ENCODE measurements around the gene CMSS1. TPM values are rescaled to one million over a fixed set of nuclear protein-coding genes. Genes with fewer than 3 reads are reported as not detected.

Gene CMSS1
- total RNA-seq, 1 donor from 2014 or later, result 7.5 TPM

DNA sequence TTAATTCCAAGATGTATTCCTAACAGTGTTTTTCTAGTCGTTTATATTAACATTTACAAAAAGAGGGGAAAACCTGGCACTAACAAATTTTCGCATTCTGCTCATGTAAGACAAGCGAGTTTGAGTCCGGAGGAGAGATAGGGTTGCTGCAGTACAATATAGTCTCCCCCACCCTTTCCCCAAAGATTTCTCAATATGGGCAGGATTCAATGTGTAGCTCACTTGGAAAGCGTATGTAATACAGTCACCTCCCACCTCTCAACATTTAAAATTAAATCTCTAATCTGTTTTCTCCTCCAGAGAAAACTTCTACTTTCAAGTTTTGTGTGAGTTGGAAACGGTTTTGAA lies 57.9 kb downstream of the CMSS1 start:
- DNase-seq, result peak; percentile 69

DNA sequence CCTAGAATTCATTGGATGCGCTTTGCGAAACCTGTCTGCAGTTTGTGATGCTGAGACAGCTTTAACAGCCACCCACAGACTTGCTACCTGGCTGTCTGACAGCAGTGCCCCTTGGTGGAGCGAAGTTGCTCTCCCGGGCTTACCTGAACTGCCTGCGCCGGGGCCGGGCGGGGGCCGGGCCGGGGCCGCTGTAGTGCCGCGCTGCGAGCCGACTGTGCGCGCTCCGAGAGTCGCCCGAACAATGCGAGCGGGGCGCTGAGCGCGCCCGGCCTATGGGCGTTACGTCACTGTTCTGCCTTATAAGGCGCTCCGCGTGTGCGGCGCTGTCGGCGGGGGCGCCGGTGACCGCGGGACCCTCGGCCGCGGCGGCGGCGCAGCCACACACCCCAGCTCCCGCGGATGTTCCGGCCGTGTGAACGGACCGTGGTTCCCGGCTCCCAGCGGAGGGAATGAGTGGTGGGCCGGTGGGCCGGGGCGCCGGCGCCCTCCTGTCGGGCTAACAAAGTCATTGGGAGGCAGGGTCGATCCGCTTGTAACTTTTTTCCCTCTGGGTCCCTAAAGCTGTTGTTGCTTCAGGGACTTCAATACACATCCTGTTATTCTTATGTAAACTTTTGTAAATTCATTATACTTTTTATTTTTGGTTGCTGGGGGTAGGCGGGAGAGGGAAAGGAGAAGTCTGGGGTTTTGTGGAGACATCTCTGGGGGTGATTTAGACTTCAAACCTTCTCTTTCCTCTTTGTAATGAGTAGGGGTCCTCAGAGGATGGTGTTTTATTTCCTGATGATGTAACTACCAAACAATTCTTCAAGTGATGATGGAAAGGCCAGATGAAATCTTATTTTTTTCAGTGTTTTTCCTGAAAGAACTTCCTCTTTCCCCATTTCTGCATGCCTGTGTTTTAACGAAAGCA lies 58.5 kb downstream of the CMSS1 start:
- peak; percentile 90 for DNase-seq

- DNase-seq, result peak; percentile 22
These were observed 59.4 kb downstream of the CMSS1 start for GRCh38 chr3:99877031-99877579.

DNA sequence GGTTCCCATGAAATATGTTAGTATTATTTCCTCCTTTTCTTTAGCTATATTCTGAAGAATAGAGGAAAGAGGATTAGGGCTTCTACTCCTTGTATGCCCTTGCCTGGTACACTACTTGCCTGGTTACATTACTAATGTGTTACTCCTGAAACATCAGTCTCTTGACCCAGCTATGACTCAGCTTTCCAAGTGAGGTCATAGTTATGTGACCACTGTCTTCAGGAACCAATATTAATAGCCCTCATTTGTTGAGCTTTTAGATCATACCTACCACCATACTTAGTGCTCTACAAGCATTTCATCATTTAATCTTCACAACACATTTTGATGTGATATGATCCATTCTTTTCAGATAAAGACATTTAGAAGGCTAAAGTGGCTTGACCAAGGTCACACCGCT lies 60.3 kb downstream of the CMSS1 start:
- DNase-seq, result peak; percentile 79

- DNase-seq, result no peak
These were observed 61.6 kb downstream of the CMSS1 start for GRCh38 chr3:99879275-99879674.

- DNase-seq, result peak; percentile 88
These were observed 63.5 kb downstream of the CMSS1 start for GRCh38 chr3:99881121-99881524.

DNA sequence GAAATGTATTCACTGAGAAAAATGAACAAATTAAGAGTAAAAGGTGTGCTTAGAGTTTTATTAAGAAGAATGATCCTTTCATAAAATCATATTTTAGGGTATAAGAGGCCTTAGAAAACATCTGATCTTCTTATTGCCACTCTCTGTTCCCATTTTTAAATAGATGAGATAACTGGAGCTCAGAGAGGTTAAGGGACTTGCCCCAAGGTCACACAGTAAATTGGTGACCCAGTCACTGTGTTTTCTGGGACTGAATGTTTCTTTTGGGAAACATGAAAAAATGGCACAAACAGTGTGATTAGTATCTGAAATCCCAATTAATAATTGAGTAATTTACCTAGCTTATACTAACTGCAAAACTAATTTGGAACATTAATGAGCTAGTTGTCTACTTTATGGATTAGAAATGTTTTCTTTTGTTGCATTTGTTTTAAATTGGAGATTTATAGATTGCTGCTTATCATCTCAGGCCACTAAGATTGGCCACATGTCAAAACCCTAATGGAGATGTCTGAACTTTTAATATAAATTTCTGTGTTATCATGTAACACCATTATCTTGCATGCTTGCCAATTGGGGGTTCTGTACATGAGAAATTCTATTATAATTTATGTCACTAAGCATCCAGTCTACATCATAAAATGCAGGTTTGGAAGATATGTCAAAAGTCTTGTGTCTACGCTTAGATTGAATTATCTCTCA lies 64.9 kb downstream of the CMSS1 start:
- DNase-seq, result no peak

DNA sequence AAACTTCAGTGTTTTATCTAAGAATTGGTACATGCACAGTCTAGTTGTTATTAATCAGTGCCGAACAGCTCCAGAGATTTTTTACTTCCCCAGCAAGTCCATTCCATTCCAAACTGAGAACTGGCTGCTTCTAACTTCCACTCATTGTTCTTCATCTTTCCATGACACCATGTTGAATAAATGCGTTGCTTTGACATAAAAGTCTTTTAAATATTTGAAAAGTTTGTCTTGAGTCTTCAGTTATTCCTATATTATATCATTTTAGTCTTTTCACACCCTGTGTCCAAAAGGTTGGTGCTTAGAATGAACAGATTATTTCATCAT lies 65.4 kb downstream of the CMSS1 start:
- peak; percentile 63 for DNase-seq

- no peak for DNase-seq
These were observed 66.0 kb downstream of the CMSS1 start for GRCh38 chr3:99883693-99884092.

DNA sequence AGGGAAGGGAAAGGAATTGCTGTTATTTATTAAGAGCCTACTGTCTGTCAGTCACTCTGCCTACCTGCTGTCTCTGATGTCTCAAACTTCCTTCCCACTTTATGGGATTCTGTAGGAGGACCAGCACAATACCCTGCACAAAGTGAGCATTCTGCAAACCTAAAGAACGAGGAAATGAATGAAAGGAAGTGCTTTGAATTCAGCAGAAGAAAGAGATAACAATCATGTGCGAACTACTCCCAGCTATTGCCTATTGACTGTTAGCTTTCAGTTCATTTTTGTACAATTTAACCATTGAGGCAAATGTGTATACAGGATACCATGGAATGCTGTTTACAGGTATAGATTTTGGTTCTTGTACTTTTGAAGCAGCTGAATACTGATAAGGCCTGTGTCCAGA lies 66.8 kb downstream of the CMSS1 start:
- DNase-seq, result peak; percentile 51

DNA sequence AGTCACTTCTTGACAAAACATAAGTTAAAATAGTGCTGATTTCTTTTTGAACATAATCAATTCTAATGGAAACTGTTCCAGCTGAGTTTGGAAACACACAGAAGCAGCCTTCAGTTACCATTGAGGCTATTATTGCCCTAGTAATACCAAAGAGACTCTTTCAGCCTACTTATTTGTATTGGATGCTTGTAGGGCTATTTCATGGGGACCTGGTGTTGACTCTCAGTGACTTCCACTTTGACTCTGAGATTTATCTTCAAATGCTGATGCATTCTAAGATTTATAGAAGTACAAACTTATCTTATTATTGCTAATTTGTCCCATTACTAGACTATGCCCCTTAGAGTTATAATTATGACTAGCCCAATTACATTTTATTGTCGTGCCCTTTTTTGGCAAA lies 67.4 kb downstream of the CMSS1 start:
- no peak for DNase-seq

GRCh38 chr3:99885851-99886250 lies 68.2 kb downstream of the CMSS1 start:
- DNase-seq, result no peak

DNA sequence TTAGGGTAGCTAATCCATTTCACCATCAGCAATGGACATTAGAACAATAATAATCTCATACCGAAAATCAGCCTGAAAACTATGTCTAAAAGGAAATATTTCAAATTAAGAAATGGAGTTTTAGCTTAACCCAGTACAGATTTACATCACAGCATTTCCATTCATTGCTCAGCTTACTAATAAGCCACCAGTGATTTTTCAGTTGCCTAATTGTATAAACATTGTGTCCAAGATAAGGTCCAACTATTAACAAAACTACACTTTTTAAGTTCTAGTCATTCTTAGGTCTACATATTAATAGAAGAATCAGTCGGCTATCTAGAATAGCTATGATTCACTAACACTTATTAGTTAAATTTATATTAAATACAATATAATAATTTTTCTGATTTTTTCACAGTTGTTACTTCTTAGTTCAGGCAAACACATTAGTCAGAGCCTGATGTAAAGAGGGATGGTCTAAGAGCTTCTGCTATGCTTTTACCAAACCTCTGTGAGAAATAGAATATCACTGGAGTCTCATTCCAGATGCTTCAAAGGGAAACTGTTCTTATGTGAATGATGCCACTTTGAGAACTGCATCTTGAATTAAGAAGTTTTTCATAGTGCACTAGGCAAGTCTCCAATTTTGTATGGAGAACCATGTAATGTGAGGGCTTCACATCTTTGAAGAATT lies 74.1 kb downstream of the CMSS1 start:
- no peak for DNase-seq

DNA sequence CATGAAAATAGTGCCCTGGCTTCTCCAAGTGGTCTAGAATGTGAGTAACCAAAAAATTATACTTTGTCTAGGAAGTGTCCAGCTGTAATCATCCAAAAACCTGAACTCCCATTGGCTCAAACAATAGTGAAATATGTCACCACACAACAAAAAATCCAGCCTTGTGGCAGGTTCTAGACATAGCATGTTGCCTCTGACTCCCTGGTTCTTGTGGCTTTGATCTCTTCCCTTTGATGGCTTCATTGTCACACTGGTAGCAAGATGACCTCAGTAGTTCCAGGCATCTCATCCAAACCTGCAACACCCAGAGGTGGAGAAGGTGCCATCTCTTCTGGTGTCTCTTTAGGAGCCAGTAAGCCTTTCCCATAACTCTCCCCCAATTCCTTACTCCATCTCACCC lies 74.7 kb downstream of the CMSS1 start:
- no peak for DNase-seq

GRCh38 chr3:99895131-99895696 lies 77.6 kb downstream of the CMSS1 start:
- DNase-seq, result no peak

DNA sequence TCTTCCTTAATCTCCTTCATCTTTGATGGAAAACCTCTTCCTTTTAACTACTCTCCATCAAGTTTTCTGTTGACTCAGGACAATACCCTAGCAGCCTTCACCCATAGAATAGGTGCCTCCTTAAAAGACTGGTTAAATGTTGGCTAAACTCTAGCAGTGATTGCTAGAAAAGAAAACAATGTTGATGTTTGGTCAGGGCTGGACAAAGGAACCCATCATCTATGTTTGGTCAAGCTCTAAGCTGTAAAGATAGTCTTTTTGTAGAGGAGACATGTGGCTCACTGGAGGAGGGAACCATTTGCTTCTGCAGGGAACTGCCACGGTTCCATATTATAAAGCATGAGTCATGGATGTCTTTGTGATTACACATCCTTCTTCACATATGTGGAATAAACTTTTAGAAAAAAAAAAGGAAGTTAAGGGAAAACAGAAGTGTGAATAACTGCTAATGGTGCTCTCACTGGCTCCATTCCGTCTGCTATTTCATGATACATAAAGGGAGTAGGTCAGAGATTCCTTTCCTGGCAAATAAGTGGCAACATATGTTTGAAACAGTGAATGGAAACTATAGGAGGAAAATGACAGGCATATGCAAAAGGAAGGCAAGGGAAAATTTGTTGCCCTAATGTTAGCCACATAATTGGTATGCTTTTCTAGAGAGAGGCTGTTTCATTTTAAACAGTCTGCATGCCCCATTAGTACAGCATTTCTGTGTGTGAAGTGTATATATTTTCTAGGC lies 78.2 kb downstream of the CMSS1 start:
- peak; percentile 74 for DNase-seq

DNA sequence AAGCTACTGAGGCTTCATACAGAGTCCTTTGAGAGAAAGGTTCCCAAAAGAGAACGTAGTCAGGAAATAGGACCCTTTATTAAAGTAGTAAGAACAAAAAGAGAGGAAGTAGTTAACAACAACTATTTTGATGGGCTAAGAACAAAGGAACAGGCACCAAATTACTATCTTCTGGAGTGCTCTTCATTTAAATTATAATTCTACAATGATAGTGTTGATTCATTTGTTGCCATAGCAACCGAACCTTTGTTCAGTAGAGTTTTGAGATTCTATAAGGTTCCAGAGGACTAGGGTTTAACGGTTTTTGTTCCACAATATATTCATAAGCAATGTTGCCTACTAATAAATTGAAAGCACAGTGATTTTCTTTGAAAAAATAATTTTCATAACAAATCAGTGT lies 78.8 kb downstream of the CMSS1 start:
- peak; percentile 42 for DNase-seq

GRCh38 chr3:99899603-99900002 lies 81.9 kb downstream of the CMSS1 start:
- no peak for DNase-seq

DNA sequence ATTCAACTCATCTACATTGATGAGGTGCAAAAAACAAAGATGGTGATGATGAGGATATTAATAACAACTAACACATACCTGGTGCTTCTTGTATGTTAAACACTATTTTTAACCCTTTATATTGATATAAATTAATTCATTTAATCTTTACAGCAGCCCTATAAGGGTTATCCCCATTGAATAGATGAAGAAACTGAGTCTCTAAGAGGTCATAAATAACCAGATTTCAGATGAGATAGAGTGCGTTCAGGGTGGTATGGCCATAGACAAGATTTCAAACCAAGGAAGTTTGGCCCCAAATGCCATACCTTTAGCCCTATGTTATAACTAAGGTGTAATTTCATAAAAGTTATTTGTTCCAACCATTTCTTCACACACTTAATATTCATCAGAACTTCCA lies 82.6 kb downstream of the CMSS1 start:
- DNase-seq, result no peak

DNA sequence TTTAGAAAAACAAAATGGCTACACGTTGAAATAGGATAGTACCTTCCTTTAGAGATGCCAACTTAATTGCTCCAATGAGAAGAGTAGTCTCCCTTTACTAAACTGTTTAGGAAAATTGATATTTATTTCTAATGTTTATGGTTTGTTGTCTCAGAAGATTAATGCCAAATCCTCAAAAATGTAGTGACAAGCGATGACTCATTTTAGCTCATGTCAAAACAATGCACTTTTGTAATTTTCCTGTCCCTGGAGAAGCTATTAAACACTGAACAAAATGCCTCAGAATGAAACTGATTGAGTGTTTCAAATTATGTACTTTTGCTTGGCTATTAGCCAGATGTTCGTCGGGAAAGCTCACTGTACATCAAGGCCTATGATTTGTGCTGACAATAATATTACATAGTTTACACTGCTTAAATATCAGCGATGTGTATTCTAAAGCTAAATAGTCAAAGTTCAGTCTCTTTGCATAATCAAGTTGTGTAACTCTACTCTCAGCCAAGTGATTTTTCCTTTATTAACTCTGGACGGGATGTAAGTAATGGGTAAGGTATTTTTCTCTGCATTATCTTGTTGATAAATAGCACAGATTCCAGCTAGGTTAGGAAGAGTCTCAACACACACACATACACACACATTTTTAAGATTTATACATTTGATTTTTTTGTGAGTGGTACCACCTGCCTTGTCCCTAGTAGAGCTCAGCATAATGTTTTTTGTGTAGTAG lies 83.7 kb downstream of the CMSS1 start:
- peak; percentile 90 for DNase-seq

DNA sequence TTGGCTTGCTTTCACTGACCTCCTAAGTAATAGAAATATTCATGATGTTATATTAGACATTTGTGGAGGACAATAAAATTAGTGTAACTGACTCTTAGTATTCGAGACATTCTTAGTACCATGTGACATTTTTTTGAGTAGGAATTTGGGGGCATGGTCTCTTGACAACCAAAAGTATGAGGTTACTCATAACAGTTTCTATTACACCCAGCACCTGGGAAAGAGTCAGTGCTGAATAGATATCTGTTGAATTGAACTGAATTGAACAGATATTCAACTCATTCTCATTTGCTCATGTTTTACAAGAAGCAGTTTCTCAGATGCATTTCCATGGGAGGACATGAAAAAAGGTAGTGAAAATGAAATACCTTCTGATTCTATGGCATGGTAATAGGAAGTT lies 84.4 kb downstream of the CMSS1 start:
- DNase-seq, result peak; percentile 40

DNA sequence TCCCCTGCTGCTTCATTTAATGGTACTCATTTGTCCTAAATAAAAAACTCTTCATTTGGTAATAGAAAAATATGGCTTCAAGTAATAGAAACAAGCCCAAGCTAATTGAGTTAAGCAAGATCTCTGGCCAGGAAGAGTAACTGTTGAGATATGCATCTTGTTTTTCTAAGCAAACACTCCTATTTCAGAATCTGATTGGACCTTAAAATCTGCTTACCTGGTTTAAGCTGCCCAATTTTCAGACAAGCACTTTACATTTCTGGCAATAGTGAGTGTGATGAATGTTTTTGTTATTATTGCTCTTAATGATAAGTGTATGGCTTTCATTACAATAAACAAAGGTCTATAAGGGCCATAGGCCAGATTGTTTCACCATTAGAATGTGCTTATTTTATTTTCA lies 86.2 kb downstream of the CMSS1 start:
- no peak for DNase-seq
